Stimulated activated CD4-positive, alpha-beta T cell treated with anti-CD3 and anti-CD28 coated beads, Interleukin-1b, Interleukin-23, amount 100 ng/mL, for 24 hours (primary cell): ENCODE data around the gene ZNF229.
"Not testable (repeated sequence)": the region's sequence is repeated elsewhere in the genome, so short reads cannot be mapped to it uniquely, and the experiment has no call there.

Experiments used
- DNase-seq, 4 experiments: peaks; one replicate each; pipeline ENCODE4 v3.0.0-alpha.2; 2020; ENCODE audit warnings: low read depth in 4 of 4, low spot score in 1 of 4

The ZNF229 gene

GRCh38 chr19:44447916-44448674 lies at the start of gene ZNF229:
Gene ZNF229, minus strand, starts transcription at chr19:44448472. Its CDS starts 5,625 bp downstream, at chr19:44442847.
- DNase-seq: peak; percentile 32 to 73 (median 48)

- no peak for DNase-seq
Observed at GRCh38 chr19:44496711-44497110, 48.4 kb upstream of the ZNF229 start.

DNA sequence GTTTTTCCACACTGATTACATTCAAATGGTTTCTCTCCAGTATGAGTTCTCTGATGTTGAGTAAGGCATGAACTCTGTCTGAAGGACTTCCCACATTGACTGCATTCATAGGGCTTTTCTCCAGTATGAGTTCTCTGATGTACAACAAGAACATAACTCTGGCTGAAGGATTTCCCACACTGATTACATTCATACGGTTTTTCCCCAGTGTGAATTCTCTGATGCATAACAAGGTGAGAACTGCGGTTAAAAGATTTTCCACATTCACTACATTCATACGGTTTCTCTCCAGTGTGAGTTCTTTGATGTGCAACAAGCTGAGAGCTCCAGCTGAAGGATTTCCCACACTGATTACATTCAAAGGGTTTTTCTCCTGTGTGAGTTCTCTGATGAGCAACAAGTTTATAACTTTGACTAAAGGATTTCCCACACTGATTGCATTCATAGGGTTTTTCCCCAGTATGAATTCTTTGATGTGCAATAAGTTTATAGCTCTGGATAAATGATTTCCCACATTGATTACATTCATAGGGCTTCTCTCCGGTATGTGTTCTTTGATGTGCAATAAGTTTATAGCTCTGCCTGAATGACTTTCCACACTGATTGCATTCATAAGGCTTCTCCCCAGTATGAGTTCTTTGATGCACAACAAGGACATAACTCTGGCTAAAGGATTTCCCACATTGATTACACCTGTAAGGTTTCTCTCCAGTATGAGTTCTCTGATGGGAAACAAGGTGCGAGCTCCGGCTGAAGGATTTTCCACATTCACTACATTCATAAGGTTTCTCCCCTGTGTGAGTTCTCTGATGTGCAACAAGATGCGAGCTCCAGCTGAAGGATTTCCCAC lies 28.5 kb upstream of the ZNF229 start:
- no peak for DNase-seq

DNA sequence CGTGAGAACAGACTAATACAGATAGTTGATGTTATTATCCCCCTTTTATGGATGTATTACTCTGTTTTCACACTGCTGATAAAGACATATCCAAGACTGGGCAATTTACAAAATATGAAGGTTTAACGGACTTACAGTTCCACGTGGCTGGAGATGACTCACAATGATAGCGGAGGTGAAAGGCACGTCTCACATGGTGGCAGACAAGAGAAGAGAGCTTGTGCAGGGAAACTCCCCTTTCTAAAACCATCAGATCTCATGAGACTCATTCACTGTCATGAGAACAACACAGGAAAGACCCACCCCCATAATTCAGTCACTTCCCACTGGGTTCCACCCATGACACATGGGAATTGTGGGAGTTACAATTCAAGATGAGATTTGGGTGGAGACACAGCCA lies 20.5 kb upstream of the ZNF229 start:
- DNase-seq: not testable (repeated sequence)

- not testable (repeated sequence) for DNase-seq
Observed at GRCh38 chr19:44462600-44463286, 14.5 kb upstream of the ZNF229 start.

DNA sequence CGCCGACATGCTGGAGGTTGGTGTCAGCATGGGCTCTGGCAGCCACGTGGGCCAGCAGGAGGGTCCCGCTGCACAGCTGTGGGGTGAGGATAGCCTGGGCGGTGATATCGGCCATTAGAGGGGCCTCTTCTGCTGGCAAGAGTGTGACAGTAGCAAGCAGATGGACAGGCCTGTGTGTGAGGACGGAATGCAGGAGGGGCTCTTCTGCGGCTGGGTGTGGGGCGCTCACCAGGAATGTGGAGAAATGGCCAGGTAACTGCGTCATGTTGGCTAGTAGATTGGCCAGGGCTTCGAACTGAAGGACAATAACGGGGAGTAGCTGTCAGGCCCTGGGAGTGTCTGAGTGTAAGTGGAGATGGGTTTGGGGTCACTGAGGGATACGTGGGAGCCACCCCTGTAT lies 7.7 kb upstream of the ZNF229 start:
- DNase-seq: not testable (repeated sequence)

DNA sequence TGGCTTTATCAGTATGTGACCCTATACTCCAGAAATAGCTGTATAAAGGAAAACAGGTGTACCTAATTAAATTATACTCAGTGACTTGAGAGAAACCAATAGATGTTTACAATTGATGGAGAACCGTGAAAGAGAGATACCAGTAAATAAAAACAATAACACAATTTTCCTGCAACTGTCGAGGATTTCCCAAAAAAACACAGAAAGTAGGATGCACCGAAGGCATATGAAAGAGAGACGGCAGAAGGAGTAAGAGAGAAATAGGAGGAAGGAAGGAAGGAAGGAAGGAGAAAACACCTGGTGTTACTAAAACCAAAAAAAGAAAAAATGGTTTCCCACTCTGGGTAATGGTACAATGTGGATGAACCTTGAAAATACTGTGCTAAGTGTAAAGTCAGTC lies 6.8 kb upstream of the ZNF229 start:
- no peak for DNase-seq

DNA sequence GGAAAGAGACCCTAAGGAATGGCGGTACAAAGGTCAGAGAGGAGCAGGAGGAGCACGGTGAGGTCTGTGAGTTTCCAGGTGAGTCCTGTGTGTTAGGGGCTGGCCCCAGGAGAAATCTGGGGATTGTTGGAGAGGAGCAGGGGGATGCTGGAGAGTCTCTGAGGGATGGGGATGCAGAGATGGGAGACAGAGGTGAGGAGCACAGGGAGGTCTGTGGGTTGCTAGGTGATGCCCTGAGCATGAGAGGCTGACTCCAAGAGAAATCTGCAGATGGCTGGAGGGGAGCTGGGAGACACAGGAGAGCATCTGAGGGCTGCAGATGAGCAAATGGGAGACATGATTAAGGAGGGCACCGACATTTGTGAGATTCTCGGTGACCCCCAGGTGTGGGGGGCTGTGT lies 4.1 kb upstream of the ZNF229 start:
- no peak for DNase-seq

- no peak for DNase-seq
Observed at GRCh38 chr19:44451687-44452086, 3.4 kb upstream of the ZNF229 start.

DNA sequence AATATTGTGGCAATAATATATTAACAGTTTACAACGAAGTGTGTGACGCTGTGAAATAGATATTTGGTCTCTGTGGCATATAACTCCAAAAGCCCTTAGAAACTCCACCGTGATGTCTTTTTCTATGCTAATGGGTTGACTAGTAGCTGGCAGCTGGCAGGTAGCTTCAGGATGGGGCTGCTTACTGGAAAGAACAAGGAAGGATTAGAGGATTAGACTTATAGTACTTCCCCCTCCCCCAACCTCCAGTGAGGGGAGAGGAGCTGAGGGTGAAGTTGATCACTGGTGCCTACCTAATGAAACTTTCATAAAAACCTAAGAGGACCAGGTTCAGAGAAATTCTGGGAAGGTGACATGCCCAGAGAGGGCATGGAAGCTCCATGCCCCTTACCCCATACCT lies 9.8 kb downstream of the ZNF229 start:
- no peak for DNase-seq

- no peak for DNase-seq
Observed at GRCh38 chr19:44435441-44435840, 12.8 kb downstream of the ZNF229 start.

DNA sequence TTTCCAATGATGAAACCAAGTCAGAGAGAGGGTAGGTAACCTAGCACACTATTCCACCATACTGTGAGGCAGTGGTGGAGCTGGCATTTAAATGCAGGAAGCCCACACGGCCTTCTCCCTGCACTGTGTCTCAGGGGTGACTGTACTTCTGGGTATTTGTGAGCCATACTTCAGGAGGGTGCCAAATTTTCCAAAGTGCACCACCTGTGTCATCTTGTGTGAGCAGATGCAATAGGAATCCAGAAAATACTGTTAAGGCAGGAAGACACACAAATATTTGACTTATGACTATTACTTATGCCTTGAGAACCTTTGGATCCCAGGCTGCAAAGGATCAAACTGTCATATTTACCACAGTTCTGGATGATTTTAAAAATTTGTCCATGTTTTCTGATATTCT lies 17.3 kb downstream of the ZNF229 start:
- no peak for DNase-seq

- not testable (repeated sequence) for DNase-seq
Observed at GRCh38 chr19:44415553-44415952, 32.7 kb downstream of the ZNF229 start.

DNA sequence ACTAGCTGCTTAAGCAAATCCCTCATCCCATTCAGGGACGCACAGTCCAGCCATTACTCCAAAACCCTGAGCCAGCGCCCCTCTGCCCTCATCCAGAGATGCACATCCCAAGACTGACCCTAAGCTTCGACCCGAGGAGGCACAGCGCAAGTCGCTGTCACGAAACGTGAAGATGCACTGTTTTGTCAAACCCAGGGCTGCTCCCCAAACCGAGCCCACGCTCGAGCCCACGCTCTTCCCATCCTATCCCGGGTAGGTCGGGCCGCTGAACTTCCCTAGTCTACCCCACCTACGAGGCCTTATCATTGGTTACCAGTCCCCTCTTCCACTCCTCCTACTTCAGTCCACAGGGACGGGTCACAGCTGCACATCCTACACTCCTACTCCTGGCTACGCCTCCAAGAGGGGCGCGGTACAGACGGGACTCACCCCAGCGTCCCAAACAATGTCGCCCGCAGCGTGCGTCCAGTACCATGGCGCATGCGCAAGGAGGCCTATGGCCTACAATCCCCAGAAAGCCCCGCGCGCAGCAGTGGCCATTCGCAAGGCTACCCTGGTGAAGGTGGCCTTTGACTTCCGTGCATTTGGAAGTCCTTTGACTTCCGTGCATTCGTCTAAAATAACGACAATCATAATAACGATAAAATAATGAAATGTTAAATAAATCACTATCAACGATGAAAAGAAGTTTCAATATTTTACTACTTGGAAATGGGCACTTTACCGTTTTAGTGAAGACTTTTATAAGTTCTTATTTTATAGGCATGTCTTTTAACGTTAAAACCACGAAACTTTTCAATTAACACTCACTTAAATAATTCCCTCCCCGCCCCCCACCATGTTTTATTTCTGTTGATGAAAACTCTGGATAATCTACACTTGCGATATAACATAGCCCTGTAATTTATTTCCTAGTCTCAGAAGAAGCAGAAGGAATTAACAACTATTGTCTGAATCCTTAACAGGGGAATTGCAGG lies 46.8 kb downstream of the ZNF229 start, which contains the start of gene ZNF285:
Gene ZNF285, minus strand, starts transcription at position 470 of the 977 bp plus-strand sequence. CDS start 4,395 bp downstream, outside the sequence.
- DNase-seq: peak; percentile 23 to 61 (median 46)

DNA sequence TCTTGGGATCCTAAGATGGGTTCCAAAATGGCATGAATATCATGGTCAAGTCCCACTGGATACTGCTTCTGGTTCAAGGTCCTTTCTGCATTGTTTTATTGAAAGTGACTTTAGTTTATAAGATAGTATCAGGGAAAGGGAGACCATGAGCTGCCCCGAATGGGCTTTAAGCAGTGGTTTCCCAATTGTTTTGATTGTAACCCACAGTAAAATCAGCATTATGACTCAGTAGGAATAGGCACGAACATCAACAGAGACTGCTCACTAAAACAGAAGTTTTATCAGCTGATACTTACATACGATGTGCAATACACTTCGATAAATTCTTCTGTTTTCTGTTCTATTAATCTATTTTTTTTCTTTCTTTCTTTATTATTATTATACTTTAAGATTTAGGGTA lies 59.0 kb downstream of the ZNF229 start:
- DNase-seq: not testable (repeated sequence)
